ENCODE results near the gene AFAP1.

GRCh38 chr4:7761312-7761711 is 178.3 kb downstream of the AFAP1 start:
- TF ChIP-seq POLR2AphosphoS5 (IDR thresholded peaks at IDR 0.05) (no peak), CTCF (IDR thresholded peaks at IDR 0.05) (no peak), POLR2A (IDR thresholded peaks at IDR 0.05) (no peak)
